Measurements from ENCODE around the gene ADCK1. TPM values are rescaled to one million over a fixed set of nuclear protein-coding genes. Genes with fewer than 3 reads are reported as not detected.

Gene ADCK1
- total RNA-seq, 1 experiment from 2014 or later, result 11.4 TPM

DNA sequence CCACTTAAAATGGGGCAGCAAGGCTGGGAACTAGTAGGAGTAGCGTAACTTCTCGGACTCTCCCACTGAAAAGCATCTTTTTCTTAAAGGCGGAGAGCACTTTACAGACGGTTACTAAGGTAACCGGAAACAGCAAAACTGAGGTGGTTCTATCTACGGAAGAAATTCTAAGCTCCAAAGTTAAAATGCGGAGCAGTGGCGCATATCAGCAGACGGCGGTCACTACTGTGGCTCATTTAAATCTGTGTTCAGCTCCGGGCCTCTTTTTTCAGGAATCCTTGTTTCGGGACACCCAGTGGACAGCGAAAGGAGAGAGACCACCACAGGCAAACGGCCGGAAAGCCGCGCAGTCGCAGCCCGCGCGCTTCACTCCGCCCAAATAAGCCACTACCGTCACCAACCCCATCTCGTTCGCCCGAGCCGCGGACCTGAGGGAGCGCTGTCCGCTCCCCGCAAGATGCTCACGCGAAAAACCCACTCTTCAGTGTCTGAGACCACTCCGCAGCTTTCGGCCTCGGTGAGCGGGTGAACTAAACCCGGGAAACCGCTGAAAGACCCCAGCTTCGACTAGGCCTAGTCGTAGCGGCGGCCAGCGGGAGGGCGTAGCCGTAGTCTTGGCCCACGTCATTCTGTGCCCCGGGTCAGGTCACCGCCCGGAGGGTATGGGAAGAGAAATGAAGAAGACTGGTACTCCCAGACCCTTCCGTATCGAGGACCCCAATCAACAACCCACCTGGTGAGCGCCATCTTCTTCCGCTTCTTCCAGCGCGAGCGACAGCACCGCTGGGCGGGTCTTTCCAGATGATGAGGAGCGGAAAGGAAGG, 39.3 kb upstream of the ADCK1 start, which contains the start of gene SNW1 (continued):
- TF ChIP-seq, protein P1, sequence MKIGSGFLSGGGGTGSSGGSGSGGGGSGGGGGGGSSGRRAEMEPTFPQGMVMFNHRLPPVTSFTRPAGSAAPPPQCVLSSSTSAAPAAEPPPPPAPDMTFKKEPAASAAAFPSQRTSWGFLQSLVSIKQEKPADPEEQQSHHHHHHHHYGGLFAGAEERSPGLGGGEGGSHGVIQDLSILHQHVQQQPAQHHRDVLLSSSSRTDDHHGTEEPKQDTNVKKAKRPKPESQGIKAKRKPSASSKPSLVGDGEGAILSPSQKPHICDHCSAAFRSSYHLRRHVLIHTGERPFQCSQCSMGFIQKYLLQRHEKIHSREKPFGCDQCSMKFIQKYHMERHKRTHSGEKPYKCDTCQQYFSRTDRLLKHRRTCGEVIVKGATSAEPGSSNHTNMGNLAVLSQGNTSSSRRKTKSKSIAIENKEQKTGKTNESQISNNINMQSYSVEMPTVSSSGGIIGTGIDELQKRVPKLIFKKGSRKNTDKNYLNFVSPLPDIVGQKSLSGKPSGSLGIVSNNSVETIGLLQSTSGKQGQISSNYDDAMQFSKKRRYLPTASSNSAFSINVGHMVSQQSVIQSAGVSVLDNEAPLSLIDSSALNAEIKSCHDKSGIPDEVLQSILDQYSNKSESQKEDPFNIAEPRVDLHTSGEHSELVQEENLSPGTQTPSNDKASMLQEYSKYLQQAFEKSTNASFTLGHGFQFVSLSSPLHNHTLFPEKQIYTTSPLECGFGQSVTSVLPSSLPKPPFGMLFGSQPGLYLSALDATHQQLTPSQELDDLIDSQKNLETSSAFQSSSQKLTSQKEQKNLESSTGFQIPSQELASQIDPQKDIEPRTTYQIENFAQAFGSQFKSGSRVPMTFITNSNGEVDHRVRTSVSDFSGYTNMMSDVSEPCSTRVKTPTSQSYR (CRISPR knock-in tag; IDR thresholded peaks at IDR 0.05), result no peak
- TF ChIP-seq, protein P2, sequence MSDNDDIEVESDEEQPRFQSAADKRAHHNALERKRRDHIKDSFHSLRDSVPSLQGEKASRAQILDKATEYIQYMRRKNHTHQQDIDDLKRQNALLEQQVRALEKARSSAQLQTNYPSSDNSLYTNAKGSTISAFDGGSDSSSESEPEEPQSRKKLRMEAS (CRISPR knock-in tag; IDR thresholded peaks at IDR 0.05), result peak; percentile 60
- TF ChIP-seq, protein P3, sequence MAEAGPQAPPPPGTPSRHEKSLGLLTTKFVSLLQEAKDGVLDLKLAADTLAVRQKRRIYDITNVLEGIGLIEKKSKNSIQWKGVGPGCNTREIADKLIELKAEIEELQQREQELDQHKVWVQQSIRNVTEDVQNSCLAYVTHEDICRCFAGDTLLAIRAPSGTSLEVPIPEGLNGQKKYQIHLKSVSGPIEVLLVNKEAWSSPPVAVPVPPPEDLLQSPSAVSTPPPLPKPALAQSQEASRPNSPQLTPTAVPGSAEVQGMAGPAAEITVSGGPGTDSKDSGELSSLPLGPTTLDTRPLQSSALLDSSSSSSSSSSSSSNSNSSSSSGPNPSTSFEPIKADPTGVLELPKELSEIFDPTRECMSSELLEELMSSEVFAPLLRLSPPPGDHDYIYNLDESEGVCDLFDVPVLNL (CRISPR knock-in tag; IDR thresholded peaks at IDR 0.05; ENCODE audit: borderline replicate concordance, low read depth), result no peak
- peak; percentile 71; the same call in 1 of the 2 replicates for TF ChIP-seq MYBL2 (CRISPR knock-in tag; IDR thresholded peaks at IDR 0.05)
- TF ChIP-seq CBFB (CRISPR knock-in tag; IDR thresholded peaks at IDR 0.05; ENCODE audit: low read depth), result no peak
- TF ChIP-seq, protein P4, sequence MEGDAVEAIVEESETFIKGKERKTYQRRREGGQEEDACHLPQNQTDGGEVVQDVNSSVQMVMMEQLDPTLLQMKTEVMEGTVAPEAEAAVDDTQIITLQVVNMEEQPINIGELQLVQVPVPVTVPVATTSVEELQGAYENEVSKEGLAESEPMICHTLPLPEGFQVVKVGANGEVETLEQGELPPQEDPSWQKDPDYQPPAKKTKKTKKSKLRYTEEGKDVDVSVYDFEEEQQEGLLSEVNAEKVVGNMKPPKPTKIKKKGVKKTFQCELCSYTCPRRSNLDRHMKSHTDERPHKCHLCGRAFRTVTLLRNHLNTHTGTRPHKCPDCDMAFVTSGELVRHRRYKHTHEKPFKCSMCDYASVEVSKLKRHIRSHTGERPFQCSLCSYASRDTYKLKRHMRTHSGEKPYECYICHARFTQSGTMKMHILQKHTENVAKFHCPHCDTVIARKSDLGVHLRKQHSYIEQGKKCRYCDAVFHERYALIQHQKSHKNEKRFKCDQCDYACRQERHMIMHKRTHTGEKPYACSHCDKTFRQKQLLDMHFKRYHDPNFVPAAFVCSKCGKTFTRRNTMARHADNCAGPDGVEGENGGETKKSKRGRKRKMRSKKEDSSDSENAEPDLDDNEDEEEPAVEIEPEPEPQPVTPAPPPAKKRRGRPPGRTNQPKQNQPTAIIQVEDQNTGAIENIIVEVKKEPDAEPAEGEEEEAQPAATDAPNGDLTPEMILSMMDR (IDR thresholded peaks at IDR 0.05), result no peak
- no peak for TF ChIP-seq ZNF121 (CRISPR knock-in tag; IDR thresholded peaks at IDR 0.05)
- TF ChIP-seq ZNF423 (CRISPR knock-in tag; IDR thresholded peaks at IDR 0.05), result no peak
- 0 out of 2 replicates have a peak, but pooled peaks have one; percentile 40 for TF ChIP-seq TEAD1 (CRISPR knock-in tag; IDR thresholded peaks at IDR 0.05)
- TF ChIP-seq EMX1 (CRISPR knock-in tag; IDR thresholded peaks at IDR 0.05), result no peak

DNA sequence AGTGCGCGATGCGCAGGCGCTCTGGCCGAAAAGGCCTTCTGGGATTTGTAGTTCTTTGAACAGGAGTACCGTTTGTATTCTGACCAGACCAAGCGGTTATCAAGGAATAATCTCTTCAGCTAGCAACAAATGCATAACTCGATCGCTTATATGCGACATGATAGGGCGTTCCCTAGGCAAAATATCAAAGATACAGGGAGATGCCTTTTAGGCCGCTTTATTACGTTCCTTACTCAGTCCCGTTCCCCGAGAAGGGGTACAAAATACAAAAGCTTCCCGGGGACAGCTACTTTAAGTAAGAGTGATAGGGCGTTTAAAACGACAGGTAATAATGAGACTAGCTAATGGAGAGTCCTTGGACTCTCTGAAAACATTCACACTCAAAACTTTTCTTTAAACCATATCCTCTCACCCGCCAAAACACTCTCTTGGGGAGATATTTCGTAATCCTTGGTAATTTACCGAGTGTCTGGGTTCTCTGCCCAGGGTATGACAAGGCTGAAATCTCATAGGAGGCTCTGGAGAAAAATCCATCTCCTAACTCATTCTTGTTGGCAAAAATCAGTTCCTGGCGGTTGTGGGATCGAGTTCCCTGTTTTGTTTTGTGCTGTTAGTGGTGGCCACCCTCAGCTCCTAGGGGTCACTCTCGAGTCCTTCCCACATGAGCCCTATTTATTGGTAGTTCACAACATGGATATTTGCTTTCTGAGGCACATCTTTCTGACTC, 38.5 kb upstream of the ADCK1 start:
- TF ChIP-seq, protein P2 (CRISPR knock-in tag; IDR thresholded peaks at IDR 0.05), result 0 out of 2 replicates have a peak, but pooled peaks have one; percentile 2
- TF ChIP-seq, protein P1 (CRISPR knock-in tag; IDR thresholded peaks at IDR 0.05), result no peak
- no peak for TF ChIP-seq ZNF121 (CRISPR knock-in tag; IDR thresholded peaks at IDR 0.05)
- TF ChIP-seq NFYB (CRISPR knock-in tag; conservative IDR thresholded peaks at IDR 0.05; ENCODE audit: low read depth), result no peak
- TF ChIP-seq, protein P5, sequence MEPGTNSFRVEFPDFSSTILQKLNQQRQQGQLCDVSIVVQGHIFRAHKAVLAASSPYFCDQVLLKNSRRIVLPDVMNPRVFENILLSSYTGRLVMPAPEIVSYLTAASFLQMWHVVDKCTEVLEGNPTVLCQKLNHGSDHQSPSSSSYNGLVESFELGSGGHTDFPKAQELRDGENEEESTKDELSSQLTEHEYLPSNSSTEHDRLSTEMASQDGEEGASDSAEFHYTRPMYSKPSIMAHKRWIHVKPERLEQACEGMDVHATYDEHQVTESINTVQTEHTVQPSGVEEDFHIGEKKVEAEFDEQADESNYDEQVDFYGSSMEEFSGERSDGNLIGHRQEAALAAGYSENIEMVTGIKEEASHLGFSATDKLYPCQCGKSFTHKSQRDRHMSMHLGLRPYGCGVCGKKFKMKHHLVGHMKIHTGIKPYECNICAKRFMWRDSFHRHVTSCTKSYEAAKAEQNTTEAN (CRISPR knock-in tag; IDR thresholded peaks at IDR 0.05), result no peak
- TF ChIP-seq ZNF671 (CRISPR knock-in tag; IDR thresholded peaks at IDR 0.05), result no peak
- TF ChIP-seq, protein P6, sequence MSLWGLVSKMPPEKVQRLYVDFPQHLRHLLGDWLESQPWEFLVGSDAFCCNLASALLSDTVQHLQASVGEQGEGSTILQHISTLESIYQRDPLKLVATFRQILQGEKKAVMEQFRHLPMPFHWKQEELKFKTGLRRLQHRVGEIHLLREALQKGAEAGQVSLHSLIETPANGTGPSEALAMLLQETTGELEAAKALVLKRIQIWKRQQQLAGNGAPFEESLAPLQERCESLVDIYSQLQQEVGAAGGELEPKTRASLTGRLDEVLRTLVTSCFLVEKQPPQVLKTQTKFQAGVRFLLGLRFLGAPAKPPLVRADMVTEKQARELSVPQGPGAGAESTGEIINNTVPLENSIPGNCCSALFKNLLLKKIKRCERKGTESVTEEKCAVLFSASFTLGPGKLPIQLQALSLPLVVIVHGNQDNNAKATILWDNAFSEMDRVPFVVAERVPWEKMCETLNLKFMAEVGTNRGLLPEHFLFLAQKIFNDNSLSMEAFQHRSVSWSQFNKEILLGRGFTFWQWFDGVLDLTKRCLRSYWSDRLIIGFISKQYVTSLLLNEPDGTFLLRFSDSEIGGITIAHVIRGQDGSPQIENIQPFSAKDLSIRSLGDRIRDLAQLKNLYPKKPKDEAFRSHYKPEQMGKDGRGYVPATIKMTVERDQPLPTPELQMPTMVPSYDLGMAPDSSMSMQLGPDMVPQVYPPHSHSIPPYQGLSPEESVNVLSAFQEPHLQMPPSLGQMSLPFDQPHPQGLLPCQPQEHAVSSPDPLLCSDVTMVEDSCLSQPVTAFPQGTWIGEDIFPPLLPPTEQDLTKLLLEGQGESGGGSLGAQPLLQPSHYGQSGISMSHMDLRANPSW (CRISPR knock-in tag; conservative IDR thresholded peaks at IDR 0.05; ENCODE audit: low read depth), result no peak
- no peak for TF ChIP-seq CBFB (CRISPR knock-in tag; IDR thresholded peaks at IDR 0.05; ENCODE audit: low read depth)
- H3K27me3 Mint-ChIP-seq (ENCODE audit: low read depth), result no peaks in the 10 kb centered on the region
- H3K9me3 Mint-ChIP-seq, result no peaks in the 10 kb centered on the region
- H3K27ac Mint-ChIP-seq, result peak overlapping the region; percentile 99
- DNase-seq (ENCODE audit: low spot score) (peak; percentile 36), ATAC-seq (peak; percentile 47)
- peaks cover 11% of the 10 kb centered on the region for H3K36me3 Mint-ChIP-seq
- peak overlapping the region; percentile 99 for H3K4me3 Mint-ChIP-seq
- peaks cover 31% of the 10 kb centered on the region for H3K4me1 Mint-ChIP-seq
- ChIA-PET POLR2A (interaction anchor here (0.6 kb wide), 1 partner anchor 29 kb away, joined by 3 read pairs; no protein-coding TSS in a partner anchor), CTCF (interaction anchor here (0.6 to 2.5 kb wide), 10 partner anchors 35 to 777 kb away, joined by 3 to 13 read pairs (median 3); partner anchors contain the start of gene ADCK1)

Data from WTC11 (cell line).